ENCODE data around the gene DPH7. TPM values are rescaled to one million over a fixed set of nuclear protein-coding genes. Genes with fewer than 3 reads are reported as not detected.

The DPH7 gene
- total and polyA plus RNA-seq, 12 donors = 11.7 to 51.4 (median 17.8) TPM

DNA sequence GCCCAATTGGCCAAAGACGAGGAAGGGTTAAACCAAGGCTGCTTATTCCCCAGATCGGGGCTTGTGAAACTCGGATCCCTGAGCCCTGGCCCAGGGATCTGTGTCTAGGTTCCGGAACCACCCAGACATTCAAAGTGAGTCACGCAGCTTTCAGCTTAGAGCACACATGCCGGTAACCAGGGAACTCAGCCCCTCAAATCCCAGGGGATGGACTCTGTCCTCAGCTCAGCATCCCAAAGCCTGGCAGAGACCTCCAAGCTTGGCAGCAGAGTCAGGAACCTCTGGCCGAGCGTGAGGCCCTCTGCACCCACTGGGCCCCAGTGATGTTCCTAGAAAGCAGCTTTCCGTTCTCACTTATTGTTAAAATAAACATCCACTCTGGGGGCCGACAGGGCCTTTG is 33.6 kb downstream of the DPH7 start:
- intact Hi-C loops (cut with DNase I) = no loop called here
- Histone ChIP-seq H3K4me1 (peaks cover 0 to 31% (median 12%) of the 10 kb centered on the region in 9 donors), H3K36me3 (peaks cover 0 to 32% (median 0%) of the 10 kb centered on the region in 9 donors), H3K9me3 (peaks cover 0 to 7% (median 0%) of the 10 kb centered on the region in 11 donors), H3K27me3 (no peaks in the 10 kb centered on the region), H3K27ac (no peak overlapping the region), H3K4me3 (no peak overlapping the region)
- no peak for TF ChIP-seq CTCF (IDR thresholded peaks at IDR 0.05)
- ATAC-seq (no peak), DNase-seq (no peak)
- WGBS, 2 donors = 77 to 88% methylated on average over 10 of the region's 10 CpGs

DNA sequence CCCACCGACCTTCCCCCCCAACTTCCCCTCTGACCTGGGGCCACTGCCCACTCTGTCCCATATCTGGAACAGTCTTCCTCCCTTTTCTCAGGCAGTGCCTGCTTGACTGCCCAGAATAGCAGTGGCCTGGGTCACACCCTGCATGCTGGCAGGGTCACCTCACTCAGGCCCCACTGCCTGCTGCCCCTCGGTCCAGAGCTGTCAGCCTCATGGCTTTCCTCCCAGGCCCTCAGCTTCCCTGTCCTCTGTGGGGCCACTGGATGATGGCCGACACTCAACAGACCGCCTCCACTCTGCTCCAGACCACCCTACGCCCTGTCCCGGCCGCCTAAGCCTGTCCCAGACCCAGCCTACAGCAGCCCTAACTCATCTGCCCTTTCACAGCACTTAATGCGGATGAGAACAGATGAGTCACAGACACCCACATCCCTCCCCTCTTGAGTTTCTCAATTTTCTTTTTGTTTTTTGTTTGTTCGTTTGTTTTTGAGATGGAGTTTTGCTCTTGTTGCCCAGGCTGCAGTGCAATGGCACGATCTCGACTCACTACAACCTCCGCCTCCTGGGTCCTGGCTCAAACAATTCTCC is 34.5 kb downstream of the DPH7 start:
- 86 to 87% methylated on average over 12 of the region's 12 CpGs for WGBS, 2 donors
- peaks cover 0 to 40% (median 0%) of the 10 kb centered on the region in 9 donors for H3K36me3 ChIP-seq
- H3K4me3 ChIP-seq = no peak overlapping the region
- no peak for TF ChIP-seq CTCF (IDR thresholded peaks at IDR 0.05)
- peak in 4 of 8 donors; percentile 15 to 42 (median 23) for ATAC-seq
- H3K27me3 ChIP-seq = no peaks in the 10 kb centered on the region
- peaks cover 0 to 25% (median 5%) of the 10 kb centered on the region in 9 donors for H3K4me1 ChIP-seq
- H3K9me3 ChIP-seq = peaks cover 0 to 7% (median 0%) of the 10 kb centered on the region in 11 donors
- intact Hi-C loops (cut with DNase I) = no loop called here
- H3K27ac ChIP-seq = peak overlapping the region in 1 of 10 donors; percentile 20
- DNase-seq = no peak

DNA sequence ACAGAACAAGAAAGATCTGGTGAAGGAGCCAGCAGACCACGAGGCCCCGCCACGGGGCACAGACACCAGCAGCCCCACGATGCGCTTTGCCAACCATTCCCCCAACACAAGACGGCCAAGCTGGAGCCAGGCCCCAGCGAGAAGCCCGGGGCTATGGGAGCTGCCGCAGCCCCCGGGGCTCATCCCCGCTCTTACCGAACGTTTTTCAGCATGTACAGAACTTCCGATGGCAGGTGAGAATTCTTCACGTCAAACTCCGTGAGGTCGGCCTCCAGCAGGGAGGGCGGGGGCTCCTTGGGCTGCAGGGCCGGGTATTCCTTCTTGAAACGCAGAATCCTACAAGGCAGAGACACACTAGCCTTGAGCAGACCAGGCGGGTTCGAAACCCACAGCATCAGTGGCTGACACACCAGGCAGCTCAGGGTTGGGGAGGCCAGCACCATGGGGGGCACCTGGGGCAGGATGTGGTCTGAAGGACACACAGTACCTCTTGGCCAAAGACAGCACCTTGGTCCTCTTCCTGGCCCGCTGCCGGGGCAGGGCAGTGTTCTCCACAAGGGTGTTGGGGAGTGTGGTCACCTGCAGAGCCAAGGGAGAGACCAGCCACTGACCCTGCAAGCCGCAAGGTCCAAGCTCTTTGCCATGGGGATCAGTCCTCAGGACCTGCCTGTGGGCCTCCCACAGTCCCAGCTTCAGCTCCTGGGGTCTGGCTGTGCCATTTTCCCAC is 35.3 kb downstream of the DPH7 start:
- H3K27me3 ChIP-seq = no peaks in the 10 kb centered on the region
- no peak overlapping the region for H3K4me3 ChIP-seq
- no peak for DNase-seq
- ATAC-seq = no peak
- H3K9me3 ChIP-seq = peaks cover 0 to 7% (median 0%) of the 10 kb centered on the region in 11 donors
- intact Hi-C loops (cut with DNase I) = no loop called here
- TF ChIP-seq CTCF (IDR thresholded peaks at IDR 0.05) = no peak
- H3K36me3 ChIP-seq = peaks cover 0 to 48% (median 0%) of the 10 kb centered on the region in 9 donors
- H3K4me1 ChIP-seq = peaks cover 0 to 18% (median 0%) of the 10 kb centered on the region in 9 donors
- 92 to 95% methylated on average over 25 of the region's 25 CpGs for WGBS, 2 donors
- no peak overlapping the region for H3K27ac ChIP-seq

DNA sequence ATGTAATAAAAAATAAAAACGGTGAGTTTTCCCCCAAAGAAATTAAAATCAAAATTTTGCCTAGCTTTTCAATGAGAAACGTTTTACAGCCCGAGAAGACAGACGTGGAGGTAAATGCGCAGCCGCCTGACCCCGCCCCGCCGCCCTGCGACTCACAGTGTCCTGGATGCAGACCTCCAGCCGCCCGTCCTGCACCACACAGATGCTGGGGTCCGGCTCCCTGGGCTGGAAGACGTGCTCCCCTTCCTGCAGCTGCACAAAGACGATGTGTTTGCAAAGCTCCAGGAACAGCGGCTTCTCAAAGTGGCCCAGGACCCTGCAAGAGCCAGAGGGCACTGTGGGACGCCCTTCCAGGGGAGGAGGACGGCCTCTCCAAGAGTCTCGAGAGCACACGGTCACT is 36.2 kb downstream of the DPH7 start:
- Histone ChIP-seq H3K9me3 (peaks cover 0 to 7% (median 0%) of the 10 kb centered on the region in 11 donors), H3K27ac (no peak overlapping the region), H3K27me3 (no peaks in the 10 kb centered on the region), H3K4me1 (peaks cover 0 to 15% (median 0%) of the 10 kb centered on the region in 9 donors), H3K36me3 (peaks cover 0 to 56% (median 0%) of the 10 kb centered on the region in 9 donors), H3K4me3 (no peak overlapping the region)
- intact Hi-C loops (cut with DNase I) = no loop called here
- no peak for TF ChIP-seq CTCF (IDR thresholded peaks at IDR 0.05)
- 93 to 94% methylated on average over 20 of the region's 20 CpGs for WGBS, 2 donors
- ATAC-seq (no peak), DNase-seq (no peak)

Measured in heart right ventricle (tissue), 16 donors.